ENCODE results near the gene SP6.

DNA sequence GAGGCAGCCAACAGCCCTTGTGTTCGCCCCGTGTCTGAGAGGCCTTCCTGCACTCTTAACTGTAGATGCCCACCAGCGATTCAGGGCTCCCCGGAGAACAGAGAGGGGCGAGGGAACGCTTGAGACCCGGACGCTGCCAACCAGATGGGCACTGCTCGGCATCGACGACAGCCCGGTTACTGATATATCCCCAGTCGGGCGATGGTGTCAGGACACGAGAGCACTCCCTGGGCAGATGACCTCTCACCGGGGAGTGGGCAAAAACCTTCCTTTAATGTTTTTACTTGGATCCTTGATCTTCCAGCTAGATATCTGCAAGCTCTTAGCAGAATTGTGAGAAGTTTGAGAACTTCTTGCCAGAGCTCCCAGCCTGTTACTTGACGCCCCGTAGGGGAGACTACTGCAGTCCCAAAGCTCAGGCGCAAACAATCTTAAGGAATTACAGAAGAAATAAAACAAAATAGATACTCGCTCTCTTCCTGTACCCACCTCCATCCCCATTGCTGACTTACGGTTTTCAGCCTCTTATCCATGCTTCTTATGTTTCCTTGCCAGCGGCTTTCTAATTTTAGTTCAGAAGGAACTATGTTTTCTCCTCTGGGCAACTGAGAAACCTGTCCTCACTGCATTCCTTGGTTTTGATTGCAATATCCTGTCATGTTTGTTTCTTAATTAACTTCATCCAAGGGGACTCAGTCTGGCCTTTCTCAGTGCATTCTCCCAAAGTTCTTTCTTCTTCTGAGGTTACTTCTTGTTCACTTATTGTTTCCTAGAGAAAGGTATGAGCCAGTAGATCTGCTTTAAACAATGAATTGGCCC lies 45.9 kb upstream of the SP6 start:
- TF ChIP-seq, protein P1, sequence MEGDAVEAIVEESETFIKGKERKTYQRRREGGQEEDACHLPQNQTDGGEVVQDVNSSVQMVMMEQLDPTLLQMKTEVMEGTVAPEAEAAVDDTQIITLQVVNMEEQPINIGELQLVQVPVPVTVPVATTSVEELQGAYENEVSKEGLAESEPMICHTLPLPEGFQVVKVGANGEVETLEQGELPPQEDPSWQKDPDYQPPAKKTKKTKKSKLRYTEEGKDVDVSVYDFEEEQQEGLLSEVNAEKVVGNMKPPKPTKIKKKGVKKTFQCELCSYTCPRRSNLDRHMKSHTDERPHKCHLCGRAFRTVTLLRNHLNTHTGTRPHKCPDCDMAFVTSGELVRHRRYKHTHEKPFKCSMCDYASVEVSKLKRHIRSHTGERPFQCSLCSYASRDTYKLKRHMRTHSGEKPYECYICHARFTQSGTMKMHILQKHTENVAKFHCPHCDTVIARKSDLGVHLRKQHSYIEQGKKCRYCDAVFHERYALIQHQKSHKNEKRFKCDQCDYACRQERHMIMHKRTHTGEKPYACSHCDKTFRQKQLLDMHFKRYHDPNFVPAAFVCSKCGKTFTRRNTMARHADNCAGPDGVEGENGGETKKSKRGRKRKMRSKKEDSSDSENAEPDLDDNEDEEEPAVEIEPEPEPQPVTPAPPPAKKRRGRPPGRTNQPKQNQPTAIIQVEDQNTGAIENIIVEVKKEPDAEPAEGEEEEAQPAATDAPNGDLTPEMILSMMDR (conservative IDR thresholded peaks at IDR 0.05 in 1 of 2, IDR thresholded peaks at IDR 0.05 in 1 of 2; ENCODE audit: extremely low read depth in 1 of 2, insufficient read depth in 1 of 2, low read depth in 1 of 2, low read length in 2 of 2), result no peak
- no peak for TF ChIP-seq EZH2 (IDR thresholded peaks at IDR 0.05; ENCODE audit: borderline replicate concordance, low read length)

Data from mammary epithelial cell (primary cell).